ENCODE measurements around the gene NMUR2.

The NMUR2 gene

DNA sequence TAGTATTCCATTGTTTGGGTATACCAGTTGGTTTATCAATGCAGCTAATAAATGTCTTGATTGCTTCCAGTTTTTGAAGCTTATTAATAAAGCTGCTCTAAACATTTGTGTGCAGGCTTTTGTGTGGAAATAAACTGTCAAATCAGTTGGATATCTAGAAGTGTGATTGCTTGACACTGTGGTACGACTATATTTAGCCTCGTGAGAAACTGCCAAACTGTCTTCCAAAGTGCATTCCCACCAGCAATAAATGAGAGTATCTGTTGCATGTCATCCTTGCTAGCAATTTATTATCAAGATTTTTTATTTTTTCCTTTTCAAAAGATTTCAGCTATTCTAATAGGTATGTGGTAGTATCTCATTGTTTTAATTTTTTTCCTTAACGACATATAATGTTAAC is 37.5 kb downstream of the NMUR2 start:
- FAIRE-seq: no peak

DNA sequence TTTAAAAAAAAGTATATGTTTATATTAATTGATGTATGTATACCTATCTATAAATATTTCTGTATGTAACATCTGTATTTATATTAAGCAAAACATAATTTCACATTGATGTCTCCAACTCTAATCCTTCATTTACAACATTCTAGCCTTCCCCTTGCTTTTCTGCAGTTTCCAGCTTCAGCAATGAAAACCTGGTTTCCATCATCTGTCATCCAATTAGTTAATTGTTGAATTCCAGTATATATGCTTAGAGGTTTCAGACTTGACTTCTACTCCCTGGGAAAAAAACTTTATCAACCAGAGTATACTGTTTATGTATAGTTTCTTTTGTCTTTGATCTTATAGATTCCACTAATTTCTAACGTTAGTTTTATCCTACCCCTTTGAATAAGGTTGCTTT is 38.4 kb downstream of the NMUR2 start:
- no peak for FAIRE-seq

DNA sequence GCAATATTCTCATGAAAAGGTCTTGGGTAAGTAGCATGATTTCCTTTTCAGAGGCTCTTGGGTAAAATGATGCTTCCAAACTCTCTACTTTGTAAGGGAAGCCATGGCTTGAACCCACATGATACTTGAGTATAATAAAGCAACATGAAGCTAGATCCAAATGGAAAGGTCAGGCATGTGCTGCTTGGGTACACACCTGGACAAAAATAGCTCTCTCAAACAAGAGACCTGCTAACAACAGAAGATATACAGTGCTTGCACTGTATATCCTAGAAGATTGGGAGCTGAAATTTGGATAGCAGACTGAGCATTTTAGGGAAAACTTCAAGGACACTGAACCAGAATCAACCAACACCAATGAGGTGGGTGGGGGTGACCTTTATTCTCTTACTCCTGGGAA is 40.2 kb downstream of the NMUR2 start:
- no peak for FAIRE-seq

DNA sequence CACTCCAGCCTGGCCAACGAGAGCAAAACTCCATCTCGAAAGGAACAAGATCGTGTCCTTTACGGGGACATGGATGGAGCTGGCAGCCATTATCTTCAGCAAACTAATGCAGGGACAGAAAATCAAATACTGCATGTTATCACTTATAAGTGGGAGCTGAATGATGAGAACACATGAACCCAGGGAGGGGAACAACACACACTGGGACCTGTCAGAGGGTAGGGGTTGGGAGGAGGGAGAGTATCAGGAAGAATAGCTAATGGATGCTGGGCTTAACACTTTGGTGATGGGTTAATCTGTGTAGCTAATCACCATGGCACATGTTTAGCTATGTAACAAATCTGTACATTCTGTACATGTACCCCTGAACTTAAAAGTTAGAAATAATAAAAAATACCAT is 40.9 kb downstream of the NMUR2 start:
- no peak for FAIRE-seq

DNA sequence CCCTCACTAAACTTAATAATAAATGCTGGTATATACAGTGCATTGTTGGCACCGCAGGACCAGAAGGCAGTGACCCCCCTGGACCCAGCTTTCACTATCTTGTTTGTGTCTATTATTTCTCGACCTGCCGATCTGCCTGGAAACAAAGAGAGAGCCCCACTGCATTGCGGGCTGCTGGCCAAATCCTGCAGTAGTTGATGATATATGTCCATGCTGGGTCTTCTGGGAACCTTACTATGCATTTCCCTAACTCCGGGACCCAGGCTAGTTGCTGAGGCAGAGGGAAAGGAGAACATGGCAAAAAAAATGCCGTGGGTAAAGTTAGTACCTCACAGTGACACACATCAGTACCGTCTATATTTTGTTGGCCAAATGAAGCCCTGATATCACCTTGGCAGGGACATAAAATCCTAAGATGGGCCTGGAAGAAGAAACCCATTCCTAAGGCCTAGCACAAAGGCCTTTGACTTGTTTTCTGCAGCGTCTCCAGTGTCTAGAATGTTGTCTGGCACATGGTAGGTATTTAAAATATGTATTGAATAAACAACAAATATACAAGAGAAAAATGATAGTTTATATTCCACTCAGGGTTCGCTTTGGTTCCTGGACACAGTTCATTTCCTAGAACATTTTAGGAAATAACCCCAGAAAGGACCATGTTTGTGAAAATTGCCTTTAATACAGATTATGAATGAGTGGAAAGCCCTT is 46.1 kb downstream of the NMUR2 start:
- no peak for FAIRE-seq

DNA sequence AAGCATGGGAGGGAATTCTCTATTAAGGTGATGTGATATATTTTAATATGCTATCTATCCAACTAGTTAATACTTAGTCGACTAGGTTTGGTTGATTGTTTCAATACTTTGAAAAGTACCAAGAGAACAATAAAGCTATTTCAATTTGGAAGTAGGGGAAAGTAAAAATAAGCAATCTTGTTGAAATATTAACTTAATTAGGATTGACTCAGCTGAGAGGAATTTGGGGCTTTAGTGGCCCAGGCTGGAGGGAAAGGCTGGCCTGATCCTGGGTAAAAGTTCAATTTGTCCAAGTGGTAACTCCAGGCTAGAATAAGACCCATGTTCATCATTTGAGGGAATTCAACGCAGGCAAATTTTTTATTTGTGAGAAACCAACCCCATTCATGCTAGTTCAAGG is 48.6 kb downstream of the NMUR2 start:
- FAIRE-seq: no peak

DNA sequence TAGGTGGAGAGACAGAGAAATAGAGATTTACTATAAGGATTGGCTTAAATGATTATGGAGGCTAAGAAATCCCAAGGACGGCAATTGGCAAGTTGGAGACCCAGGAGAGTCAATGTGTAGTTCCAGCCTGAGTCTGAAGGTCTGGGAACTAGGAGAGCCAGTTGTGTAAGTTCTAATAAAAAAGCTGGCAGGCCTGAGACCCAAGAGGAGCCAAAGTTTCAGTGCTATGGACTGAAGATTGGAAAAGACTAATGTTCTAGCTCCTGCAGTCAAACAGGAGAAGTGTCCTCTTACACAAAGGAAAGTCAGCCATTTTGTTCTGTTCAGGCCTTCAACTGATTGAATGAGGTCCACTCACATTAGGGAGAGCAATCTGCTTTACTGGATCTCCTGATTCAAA is 50.0 kb downstream of the NMUR2 start:
- FAIRE-seq: no peak

DNA sequence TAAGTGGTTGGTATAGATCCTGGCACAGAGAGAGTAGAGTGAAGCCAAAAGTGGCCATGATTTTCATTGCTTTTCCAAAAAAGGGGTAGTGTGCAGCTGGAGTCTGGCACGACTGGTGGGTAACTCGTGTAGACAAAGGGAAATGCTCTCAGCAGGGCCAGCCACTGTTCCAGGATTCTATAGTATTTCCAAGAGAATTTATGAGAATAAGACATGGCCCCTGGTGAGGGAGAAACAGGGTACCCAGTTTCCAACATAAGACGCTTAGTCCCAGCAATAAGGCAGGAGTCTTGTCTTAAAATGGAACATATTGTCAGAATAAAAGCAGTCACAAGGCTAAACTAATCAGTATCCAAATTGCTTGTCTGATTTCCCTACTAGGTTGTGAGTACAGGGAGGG is 52.1 kb downstream of the NMUR2 start:
- FAIRE-seq: no peak

DNA sequence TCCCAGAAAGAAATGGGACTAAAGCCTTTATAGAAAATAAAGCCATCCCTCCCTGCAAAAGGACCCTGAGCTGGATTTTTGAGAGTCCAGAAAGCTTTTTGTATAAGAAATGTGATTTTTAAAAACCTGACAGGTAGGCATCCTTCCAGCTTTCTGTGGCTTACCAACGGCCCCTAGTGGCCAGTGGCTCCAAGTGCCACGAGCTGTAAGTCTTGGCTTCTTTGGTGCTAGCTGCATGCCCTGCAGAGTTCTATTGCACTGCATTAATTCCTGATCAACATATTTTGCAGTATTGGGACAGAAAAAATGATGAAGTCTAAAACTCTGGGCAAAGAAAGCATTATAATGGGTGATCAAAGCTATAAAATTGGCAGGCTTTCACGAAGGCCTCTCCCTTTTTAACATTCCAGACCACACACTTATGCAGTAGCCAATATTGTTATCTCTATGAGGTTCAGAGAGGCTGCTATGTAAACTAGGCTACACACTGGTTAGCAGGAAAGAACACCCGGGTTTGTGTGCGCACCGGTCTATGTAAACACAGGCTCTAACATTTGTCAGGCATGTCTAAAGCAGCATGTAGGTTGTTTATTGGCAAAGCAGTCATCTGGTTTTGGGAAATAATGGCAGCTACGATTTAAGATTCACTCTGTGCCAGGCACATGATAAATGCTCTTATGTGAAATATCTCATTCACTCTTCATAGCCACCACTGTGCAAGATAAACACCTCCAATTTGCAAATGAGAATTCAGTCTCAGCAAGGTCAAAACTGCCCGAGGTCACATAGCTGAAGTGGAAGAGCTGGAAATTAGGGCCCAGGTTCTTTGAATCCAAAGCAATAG is 55.2 kb downstream of the NMUR2 start:
- FAIRE-seq: no peak

Data from endometrium (tissue), 2 donors.